ENCODE measurements around the gene POMT1. TPM values are rescaled to one million over a fixed set of nuclear protein-coding genes. Genes with fewer than 3 reads are reported as not detected.
A peak's percentile ranks its signal among the peaks of the same experiment; 100 is the strongest.

Gene POMT1
- total and polyA plus RNA-seq, 2 of the 8 experiments (the other 6 are each of a cell fraction or from before 2014, with no cell fraction given), result 22.3 to 33.2 TPM

DNA sequence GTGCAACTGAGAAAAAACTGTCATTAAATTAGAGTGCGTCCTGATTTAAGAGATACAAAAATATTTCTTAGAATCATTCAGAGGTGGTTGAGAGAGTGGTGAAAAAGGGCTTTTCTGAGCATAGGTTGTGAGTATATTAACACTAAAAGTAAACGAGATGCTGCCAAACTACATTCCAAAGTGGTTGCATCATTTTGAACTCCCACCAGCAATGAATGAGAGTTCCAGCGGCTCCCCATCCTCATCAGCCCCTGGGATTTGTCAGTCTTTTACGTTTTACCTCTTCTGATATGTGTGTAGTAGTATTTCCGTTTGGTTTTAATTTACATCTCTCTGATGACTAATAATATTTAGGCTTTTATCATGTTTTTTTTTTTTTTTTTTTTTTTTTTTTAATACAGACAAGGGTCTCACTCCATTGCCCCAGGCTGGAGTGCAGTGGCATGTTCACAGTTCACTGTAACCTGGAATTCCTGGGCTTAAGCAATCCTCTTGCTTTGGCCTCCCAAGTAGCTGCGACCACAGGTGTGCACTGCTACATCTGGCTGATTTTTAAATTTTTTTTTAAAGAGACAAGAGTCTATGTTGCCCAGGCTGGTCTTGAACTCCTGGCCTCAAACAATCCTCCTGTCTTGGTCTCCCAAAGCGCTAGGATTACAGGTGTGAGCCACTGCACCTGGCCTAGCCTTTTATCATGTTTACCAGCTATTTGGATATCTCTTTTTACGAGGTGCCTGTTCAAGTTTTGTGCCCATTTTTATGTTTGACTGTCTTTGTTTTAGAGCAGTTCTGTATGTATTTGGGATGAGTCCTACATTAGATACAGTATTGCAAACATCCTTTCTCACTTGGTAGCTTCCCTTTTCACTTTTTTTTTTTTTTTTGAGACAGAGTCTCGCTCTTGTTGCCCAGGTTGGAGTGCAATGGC is 59.6 kb downstream of the POMT1 start (continued):
- TF ChIP-seq, protein P1, sequence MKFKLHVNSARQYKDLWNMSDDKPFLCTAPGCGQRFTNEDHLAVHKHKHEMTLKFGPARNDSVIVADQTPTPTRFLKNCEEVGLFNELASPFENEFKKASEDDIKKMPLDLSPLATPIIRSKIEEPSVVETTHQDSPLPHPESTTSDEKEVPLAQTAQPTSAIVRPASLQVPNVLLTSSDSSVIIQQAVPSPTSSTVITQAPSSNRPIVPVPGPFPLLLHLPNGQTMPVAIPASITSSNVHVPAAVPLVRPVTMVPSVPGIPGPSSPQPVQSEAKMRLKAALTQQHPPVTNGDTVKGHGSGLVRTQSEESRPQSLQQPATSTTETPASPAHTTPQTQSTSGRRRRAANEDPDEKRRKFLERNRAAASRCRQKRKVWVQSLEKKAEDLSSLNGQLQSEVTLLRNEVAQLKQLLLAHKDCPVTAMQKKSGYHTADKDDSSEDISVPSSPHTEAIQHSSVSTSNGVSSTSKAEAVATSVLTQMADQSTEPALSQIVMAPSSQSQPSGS (IDR thresholded peaks at IDR 0.05; ENCODE audit: low read length), result peak; percentile 83
- TF ChIP-seq BCL11A (IDR thresholded peaks at IDR 0.05; ENCODE audit: low read depth in 2 of 2, low read length in 2 of 2), result no peak
- no peak for TF ChIP-seq SP4 (IDR thresholded peaks at IDR 0.05; ENCODE audit: low read length)
- TF ChIP-seq, protein P2, sequence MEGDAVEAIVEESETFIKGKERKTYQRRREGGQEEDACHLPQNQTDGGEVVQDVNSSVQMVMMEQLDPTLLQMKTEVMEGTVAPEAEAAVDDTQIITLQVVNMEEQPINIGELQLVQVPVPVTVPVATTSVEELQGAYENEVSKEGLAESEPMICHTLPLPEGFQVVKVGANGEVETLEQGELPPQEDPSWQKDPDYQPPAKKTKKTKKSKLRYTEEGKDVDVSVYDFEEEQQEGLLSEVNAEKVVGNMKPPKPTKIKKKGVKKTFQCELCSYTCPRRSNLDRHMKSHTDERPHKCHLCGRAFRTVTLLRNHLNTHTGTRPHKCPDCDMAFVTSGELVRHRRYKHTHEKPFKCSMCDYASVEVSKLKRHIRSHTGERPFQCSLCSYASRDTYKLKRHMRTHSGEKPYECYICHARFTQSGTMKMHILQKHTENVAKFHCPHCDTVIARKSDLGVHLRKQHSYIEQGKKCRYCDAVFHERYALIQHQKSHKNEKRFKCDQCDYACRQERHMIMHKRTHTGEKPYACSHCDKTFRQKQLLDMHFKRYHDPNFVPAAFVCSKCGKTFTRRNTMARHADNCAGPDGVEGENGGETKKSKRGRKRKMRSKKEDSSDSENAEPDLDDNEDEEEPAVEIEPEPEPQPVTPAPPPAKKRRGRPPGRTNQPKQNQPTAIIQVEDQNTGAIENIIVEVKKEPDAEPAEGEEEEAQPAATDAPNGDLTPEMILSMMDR (IDR thresholded peaks at IDR 0.05; ENCODE audit: control extremely low read depth in 1 of 3, insufficient read depth in 1 of 3, low read depth in 1 of 3, low read length in 3 of 3), result no peak
- TF ChIP-seq RNF2 (IDR thresholded peaks at IDR 0.05; ENCODE audit: borderline replicate concordance, low read depth, low read length, missing control alignments, poor library complexity, severe bottlenecking), result no peak
- TF ChIP-seq, protein P3, sequence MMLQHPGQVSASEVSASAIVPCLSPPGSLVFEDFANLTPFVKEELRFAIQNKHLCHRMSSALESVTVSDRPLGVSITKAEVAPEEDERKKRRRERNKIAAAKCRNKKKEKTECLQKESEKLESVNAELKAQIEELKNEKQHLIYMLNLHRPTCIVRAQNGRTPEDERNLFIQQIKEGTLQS (IDR thresholded peaks at IDR 0.05; ENCODE audit: insufficient read depth, low read depth, low read length), result 0 out of 2 replicates have a peak, but pooled peaks have one; percentile 30
- TF ChIP-seq CBX5 (IDR thresholded peaks at IDR 0.05; ENCODE audit: low read depth, low read length), result no peak
- TF ChIP-seq JUND (IDR thresholded peaks at IDR 0.05; ENCODE audit: low read length), result peak; percentile 95
- no peak for TF ChIP-seq GABPA (IDR thresholded peaks at IDR 0.05; ENCODE audit: borderline replicate concordance, insufficient read depth, low read length)
- TF ChIP-seq YY1 (IDR thresholded peaks at IDR 0.05; ENCODE audit: low read depth, low read length), result no peak
- TF ChIP-seq SIRT6 (IDR thresholded peaks at IDR 0.05; ENCODE audit: low read length), result no peak
- no peak for TF ChIP-seq FOSL1 (IDR thresholded peaks at IDR 0.05; ENCODE audit: insufficient read depth, low read depth, low read length)
- TF ChIP-seq KDM1A (IDR thresholded peaks at IDR 0.05; ENCODE audit: borderline replicate concordance, low read length), result no peak
- TF ChIP-seq HDAC2 (IDR thresholded peaks at IDR 0.05; ENCODE audit: borderline replicate concordance in 1 of 2, low read depth in 2 of 2, low read length in 2 of 2), result no peak
- TF ChIP-seq CREB1 (IDR thresholded peaks at IDR 0.05), result no peak
- TF ChIP-seq SP1 (IDR thresholded peaks at IDR 0.05; ENCODE audit: low read depth, low read length), result no peak
- no peak for TF ChIP-seq PHF8 (conservative IDR thresholded peaks at IDR 0.05; ENCODE audit: low read depth, low read length)
